Left lung (tissue), 10 donors: ENCODE results near the gene RAI1. TPM values are rescaled to one million over a fixed set of nuclear protein-coding genes. Genes with fewer than 3 reads are reported as not detected.

Experiments
- ATAC-seq: fragments of 200-7000 bp; cut with Tn5 transposase; one replicate; pipeline ENCODE4 v1.9.1; 2020; ENCODE audit warnings: moderate library complexity
- DNase-seq, 4 donors: peaks; one replicate each; pipeline ENCODE4 v3.0.0-alpha.2; 2013 to 2020
- H3K27ac ChIP-seq, 2 donors: fragments of 200-600 bp; sonication (generic) in 1 of 2; one replicate each; pipeline versions ENCODE4 v1.5.0 to v1.8.0; 2020 to 2021
- H3K27me3 ChIP-seq, 2 donors: fragments of 200-600 bp; sonication (generic) in 1 of 2; one replicate each; pipeline versions ENCODE4 v1.5.0 to v1.8.0; 2020 to 2021
- H3K36me3 ChIP-seq, 2 donors: fragments of 200-600 bp; sonication (generic) in 1 of 2; one replicate each; pipeline versions ENCODE4 v1.5.0 to v1.8.0; 2020 to 2021
- H3K4me1 ChIP-seq, 2 donors: fragments of 200-600 bp; one replicate each; pipeline ENCODE4 v1.8.0; 2021
- H3K4me3 ChIP-seq, 2 donors: fragments of 200-600 bp; sonication (generic) in 1 of 2; one replicate each; pipeline versions ENCODE4 v1.5.0 to v1.8.0; 2020 to 2021; ENCODE audit warnings: mild to moderate bottlenecking in 1 of 2
- H3K9me3 ChIP-seq, 2 donors: fragments of 200-600 bp; sonication (generic) in 1 of 2; one replicate each; pipeline versions ENCODE4 v1.5.0 to v1.8.0; 2020 to 2021
- intact Hi-C, 2 donors: fragments of 100-400 bp; cut with DNase I; formaldehyde crosslinking; loops; one replicate each; pipeline versions ENCODE4 v1.11.2 to v1.14.2; 2022
- polyA plus RNA-seq, 6 donors: library from polyadenylated mRNA; unstranded; fragments of 120-200 nt; gene quantifications; one replicate each; pipeline ENCODE4 v1.2.1, GENCODE V29; 2013; ENCODE audit not compliant: insufficient read length in 6 of 6
- total RNA-seq, 2 donors: library from RNA; stranded (reverse); fragmentation: NEBNext Ultra II Directional; extraction: Animal tissue kit (Norgen Biotek cat#: 25700); gene quantifications; one replicate each; pipeline ENCODE4 v1.2.1, GENCODE V29; 2021
- TF ChIP-seq, protein P1 (sequence below), 2 donors: fragments of 200-600 bp; sonication (generic) in 1 of 2; IDR thresholded peaks; one replicate each; pipeline versions ENCODE4 v1.5.0 to v1.8.0; 2021; ENCODE audit warnings: antibody characterized with exemption in 2 of 2
- donor health status: DM: no; HTN: yes; CAD: no.
- donor health status: DM: no; HTN: no; CAD: no.

The RAI1 gene
- total and polyA plus RNA-seq, 8 donors: 28.8 to 43.8 (median 34.7) TPM

DNA sequence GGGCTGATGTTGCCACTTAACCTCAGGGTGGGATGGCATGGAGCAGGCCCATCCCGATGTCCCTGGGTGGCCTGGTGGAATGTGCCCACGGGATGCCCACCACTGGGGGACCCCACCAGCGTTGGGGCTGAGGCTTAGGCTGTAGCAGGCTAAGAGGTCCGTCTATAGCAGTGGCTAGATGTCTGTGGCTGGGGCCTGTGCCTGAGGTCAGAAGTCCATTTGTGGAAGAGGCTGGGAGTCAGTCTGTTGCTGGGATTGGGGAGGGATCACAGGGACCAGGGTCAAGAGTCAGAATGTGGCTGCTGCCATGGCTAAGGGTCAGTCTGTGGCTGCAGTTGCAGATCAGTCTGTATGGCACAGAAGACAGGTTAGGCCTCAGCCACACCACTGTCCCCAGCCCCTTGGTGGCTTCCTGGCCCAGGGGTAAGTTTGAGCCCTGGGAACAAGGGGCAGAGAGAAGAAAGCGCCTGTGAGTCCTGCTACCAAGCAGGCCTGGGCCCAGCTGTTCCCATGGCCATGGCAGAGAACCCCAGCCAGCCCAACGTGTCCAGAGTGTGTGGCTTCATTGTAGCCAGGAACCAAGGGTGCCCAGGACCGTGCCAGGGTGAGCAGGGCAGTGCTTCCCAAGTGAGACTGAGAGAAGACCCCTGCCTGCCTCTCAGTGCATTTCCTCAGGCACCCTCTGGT lies 35.7 kb downstream of the RAI1 start:
- intact Hi-C loops: no loop called here
- no peak for ATAC-seq

GRCh38 chr17:17718251-17718650 lies 37.0 kb downstream of the RAI1 start:
- TF ChIP-seq, protein P1, sequence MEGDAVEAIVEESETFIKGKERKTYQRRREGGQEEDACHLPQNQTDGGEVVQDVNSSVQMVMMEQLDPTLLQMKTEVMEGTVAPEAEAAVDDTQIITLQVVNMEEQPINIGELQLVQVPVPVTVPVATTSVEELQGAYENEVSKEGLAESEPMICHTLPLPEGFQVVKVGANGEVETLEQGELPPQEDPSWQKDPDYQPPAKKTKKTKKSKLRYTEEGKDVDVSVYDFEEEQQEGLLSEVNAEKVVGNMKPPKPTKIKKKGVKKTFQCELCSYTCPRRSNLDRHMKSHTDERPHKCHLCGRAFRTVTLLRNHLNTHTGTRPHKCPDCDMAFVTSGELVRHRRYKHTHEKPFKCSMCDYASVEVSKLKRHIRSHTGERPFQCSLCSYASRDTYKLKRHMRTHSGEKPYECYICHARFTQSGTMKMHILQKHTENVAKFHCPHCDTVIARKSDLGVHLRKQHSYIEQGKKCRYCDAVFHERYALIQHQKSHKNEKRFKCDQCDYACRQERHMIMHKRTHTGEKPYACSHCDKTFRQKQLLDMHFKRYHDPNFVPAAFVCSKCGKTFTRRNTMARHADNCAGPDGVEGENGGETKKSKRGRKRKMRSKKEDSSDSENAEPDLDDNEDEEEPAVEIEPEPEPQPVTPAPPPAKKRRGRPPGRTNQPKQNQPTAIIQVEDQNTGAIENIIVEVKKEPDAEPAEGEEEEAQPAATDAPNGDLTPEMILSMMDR (IDR thresholded peaks at IDR 0.05): no peak
- Histone ChIP-seq H3K36me3 (peaks cover 0 to 4% of the 10 kb centered on the region in 2 donors), H3K27me3 (peaks cover 0 to 18% of the 10 kb centered on the region in 2 donors), H3K27ac (no peak overlapping the region), H3K4me1 (peaks cover 0 to 41% of the 10 kb centered on the region in 2 donors), H3K9me3 (no peaks in the 10 kb centered on the region), H3K4me3 (no peak overlapping the region)
- intact Hi-C loops: no loop called here
- ATAC-seq (no peak), DNase-seq (no peak)

More for the DNA sequence above, 35.7 kb downstream of the RAI1 start:
- Histone ChIP-seq H3K4me3 (no peak overlapping the region), H3K9me3 (no peaks in the 10 kb centered on the region), H3K27ac (no peak overlapping the region), H3K36me3 (peaks cover 0 to 4% of the 10 kb centered on the region in 2 donors), H3K4me1 (peaks cover 5 to 41% of the 10 kb centered on the region in 2 donors), H3K27me3 (peaks cover 0 to 5% of the 10 kb centered on the region in 2 donors)
- TF ChIP-seq, protein P1 (IDR thresholded peaks at IDR 0.05): no peak
- no peak for DNase-seq

GRCh38 chr17:17719199-17719940 lies 38.1 kb downstream of the RAI1 start:
- ATAC-seq: no peak
- Histone ChIP-seq H3K4me3 (no peak overlapping the region), H3K36me3 (peaks cover 0 to 4% of the 10 kb centered on the region in 2 donors), H3K4me1 (peaks cover 3 to 41% of the 10 kb centered on the region in 2 donors), H3K9me3 (no peaks in the 10 kb centered on the region), H3K27ac (no peak overlapping the region), H3K27me3 (peaks cover 0 to 29% of the 10 kb centered on the region in 2 donors)
- DNase-seq: no peak
- intact Hi-C loops: no loop called here
- TF ChIP-seq, protein P1 (IDR thresholded peaks at IDR 0.05): no peak

DNA sequence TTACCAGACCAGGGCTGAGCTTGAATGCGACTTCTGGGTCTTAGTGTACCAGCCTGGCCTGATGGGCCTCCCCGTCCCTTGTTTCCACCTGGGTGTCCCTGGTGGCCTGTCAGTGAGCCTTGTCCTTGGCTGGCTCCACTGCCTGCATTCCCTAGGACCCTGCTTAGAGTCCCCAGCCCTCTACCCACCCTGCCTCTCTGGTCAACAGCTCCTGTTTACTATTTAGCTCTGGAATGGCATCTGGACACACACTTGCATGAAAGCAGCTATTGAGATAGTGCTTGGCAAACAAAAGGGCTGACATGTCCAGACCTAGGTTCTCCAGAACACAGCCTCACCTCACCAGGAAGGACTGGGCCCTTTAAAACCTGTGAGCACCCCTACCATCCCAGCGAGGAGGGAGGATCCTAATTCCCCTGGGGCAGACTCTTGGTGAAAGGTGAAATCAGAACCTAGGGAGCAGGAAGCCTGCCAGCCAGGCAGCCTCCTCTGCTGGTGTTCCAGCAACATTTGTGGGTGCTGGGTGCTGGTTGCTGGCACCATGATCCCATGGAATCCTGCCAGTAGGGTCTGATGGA lies 38.8 kb downstream of the RAI1 start:
- peaks cover 7 to 41% of the 10 kb centered on the region in 2 donors for H3K4me1 ChIP-seq
- H3K36me3 ChIP-seq: peaks cover 0 to 4% of the 10 kb centered on the region in 2 donors
- DNase-seq: no peak
- TF ChIP-seq, protein P1 (IDR thresholded peaks at IDR 0.05): no peak
- H3K4me3 ChIP-seq: no peak overlapping the region
- intact Hi-C loops: no loop called here
- no peak for ATAC-seq
- no peaks in the 10 kb centered on the region for H3K9me3 ChIP-seq
- H3K27me3 ChIP-seq: peaks cover 0 to 36% of the 10 kb centered on the region in 2 donors
- H3K27ac ChIP-seq: no peak overlapping the region

GRCh38 chr17:17721140-17721668 lies 39.9 kb downstream of the RAI1 start:
- intact Hi-C loops: no loop called here
- Histone ChIP-seq H3K4me1 (peaks cover 7 to 43% of the 10 kb centered on the region in 2 donors), H3K27me3 (peaks cover 0 to 38% of the 10 kb centered on the region in 2 donors), H3K9me3 (no peaks in the 10 kb centered on the region), H3K4me3 (no peak overlapping the region), H3K36me3 (peaks cover 0 to 4% of the 10 kb centered on the region in 2 donors), H3K27ac (no peak overlapping the region)
- ATAC-seq (no peak), DNase-seq (no peak)
- TF ChIP-seq, protein P1 (IDR thresholded peaks at IDR 0.05): no peak
